Tibial artery (tissue), 4 donors: ENCODE results near the gene NHSL2.
"Not testable (repeated sequence)": the region's sequence is repeated elsewhere in the genome, so short reads cannot be mapped to it uniquely, and the experiment has no call there.

ENCODE experiments used
- DNase-seq, 2 donors: peaks; one replicate each; pipeline ENCODE4 v3.0.0-alpha.2; 2019
- H3K27ac ChIP-seq, 2 donors: fragments of 200-600 bp; sonication (generic) in 1 of 2; 1 replicate in 1 of 2; 2 replicates in 1 of 2; pipeline ENCODE4 v1.5.1; 2018 to 2019; ENCODE audit warnings: mild to moderate bottlenecking in 1 of 2
- H3K27me3 ChIP-seq, 2 donors: fragments of 200-600 bp; sonication (generic) in 1 of 2; one replicate each; pipeline versions ENCODE4 v1.5.1 to v1.6.0; 2016 to 2019
- H3K36me3 ChIP-seq, 3 donors: fragments of 200-600 bp; sonication (generic) in 2 of 3; one replicate each; pipeline ENCODE4 v1.5.1; 2016 to 2019; ENCODE audit warnings: mild to moderate bottlenecking in 2 of 3
- H3K4me1 ChIP-seq, 4 donors: fragments of 200-600 bp; sonication (generic) in 2 of 4; 1 replicate in 3 of 4; 2 replicates in 1 of 4; pipeline ENCODE4 v1.5.1; 2016 to 2019
- H3K4me3 ChIP-seq, 2 donors: fragments of 200-600 bp; sonication (generic) in 1 of 2; 1 replicate in 1 of 2; 2 replicates in 1 of 2; pipeline ENCODE4 v1.5.1; 2018 to 2019; ENCODE audit warnings: mild to moderate bottlenecking in 2 of 2
- H3K9me3 ChIP-seq, 3 donors: fragments of 200-600 bp; sonication (generic) in 1 of 3; one replicate each; pipeline ENCODE4 v1.5.1; 2016 to 2019
- intact Hi-C: fragments of 100-400 bp; cut with DNase I; formaldehyde crosslinking; loops from one replicate; pipeline ENCODE4 v1.15.0; 2023; ENCODE audit warnings: low total_unique reads
- TF ChIP-seq, protein P1 (sequence below), 2 experiments: fragments of 200-600 bp in 1 of 2; fragments of 450-650 bp in 1 of 2; IDR thresholded peaks; one replicate each; pipeline ENCODE4 v1.5.1; 2017 to 2019; ENCODE audit warnings: antibody characterized with exemption in 2 of 2, mild to moderate bottlenecking in 1 of 2, moderate library complexity in 1 of 2

NHSL2 gene

DNA sequence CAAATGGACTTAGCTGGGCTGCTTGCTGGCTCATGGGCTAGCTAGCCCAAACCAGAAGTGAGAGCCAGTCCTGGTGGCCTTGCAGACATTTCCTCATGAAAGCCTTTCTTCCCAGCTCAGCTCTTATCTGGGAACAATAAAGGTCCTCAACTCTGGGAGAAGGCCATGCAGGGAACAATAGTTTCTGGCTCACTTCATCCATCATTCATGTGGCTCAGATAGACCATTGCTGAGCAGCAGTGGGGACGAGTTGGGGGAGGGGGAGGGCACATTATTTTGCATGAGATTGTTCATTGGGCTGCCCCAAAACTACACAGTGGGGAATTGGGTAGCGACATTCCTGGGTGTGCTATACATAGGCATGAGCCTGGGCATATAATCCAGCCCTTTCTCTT is 47.6 kb downstream of the NHSL2 start:
- intact Hi-C loops: no loop called here
- Histone ChIP-seq H3K9me3 (no peaks in the 10 kb centered on the region), H3K27ac (no peak overlapping the region), H3K36me3 (no peaks in the 10 kb centered on the region), H3K27me3 (no peaks in the 10 kb centered on the region), H3K4me3 (no peak overlapping the region), H3K4me1 (peaks cover 0 to 7% (median 0%) of the 10 kb centered on the region in 4 donors)
- TF ChIP-seq, protein P1, sequence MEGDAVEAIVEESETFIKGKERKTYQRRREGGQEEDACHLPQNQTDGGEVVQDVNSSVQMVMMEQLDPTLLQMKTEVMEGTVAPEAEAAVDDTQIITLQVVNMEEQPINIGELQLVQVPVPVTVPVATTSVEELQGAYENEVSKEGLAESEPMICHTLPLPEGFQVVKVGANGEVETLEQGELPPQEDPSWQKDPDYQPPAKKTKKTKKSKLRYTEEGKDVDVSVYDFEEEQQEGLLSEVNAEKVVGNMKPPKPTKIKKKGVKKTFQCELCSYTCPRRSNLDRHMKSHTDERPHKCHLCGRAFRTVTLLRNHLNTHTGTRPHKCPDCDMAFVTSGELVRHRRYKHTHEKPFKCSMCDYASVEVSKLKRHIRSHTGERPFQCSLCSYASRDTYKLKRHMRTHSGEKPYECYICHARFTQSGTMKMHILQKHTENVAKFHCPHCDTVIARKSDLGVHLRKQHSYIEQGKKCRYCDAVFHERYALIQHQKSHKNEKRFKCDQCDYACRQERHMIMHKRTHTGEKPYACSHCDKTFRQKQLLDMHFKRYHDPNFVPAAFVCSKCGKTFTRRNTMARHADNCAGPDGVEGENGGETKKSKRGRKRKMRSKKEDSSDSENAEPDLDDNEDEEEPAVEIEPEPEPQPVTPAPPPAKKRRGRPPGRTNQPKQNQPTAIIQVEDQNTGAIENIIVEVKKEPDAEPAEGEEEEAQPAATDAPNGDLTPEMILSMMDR (IDR thresholded peaks at IDR 0.05): no peak
- DNase-seq: no peak

DNA sequence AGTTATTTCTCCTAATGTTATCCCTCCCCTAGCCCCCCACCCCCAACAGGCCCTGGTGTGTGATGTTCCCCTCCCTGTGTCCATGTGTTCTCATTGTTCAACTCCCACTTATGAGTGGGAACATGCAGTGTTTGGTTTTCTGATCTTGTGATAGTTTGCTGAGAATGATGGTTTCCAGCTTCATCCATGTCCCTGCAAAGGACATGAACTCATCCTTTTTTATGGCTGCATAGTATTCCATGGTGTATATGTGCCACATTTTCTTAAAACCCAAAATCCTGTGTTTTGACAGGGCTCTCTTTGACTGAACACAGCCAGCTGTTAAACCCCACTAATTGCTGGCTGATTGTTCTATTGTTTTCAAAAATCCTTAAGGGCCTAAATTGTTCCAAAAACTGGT is 53.5 kb downstream of the NHSL2 start:
- intact Hi-C loops, H3K4me1 ChIP-seq, DNase-seq, H3K27ac ChIP-seq, H3K9me3 ChIP-seq, H3K27me3 ChIP-seq, H3K4me3 ChIP-seq, H3K36me3 ChIP-seq: not testable (repeated sequence)

DNA sequence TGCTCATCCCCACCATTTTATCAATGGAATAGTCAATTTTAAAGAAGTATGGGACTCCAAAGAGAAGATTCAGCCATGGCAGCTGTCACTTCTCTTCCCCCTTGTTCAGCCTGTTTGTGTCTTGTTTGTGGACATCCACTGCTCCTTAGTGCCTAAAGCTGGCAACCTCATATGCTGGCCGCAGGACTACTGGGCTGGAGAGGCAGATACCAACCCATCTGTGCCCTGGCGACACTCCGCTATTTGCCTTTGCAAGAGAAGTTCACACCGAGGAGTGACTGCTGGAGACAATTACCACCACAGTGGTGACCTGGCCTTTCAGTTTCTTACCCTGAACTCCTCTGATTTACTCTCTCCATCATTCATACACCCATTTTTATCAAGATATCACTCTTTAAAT is 64.3 kb downstream of the NHSL2 start:
- H3K4me3 ChIP-seq: no peak overlapping the region
- peaks cover 0 to 3% (median 0%) of the 10 kb centered on the region in 3 donors for H3K9me3 ChIP-seq
- TF ChIP-seq, protein P1 (IDR thresholded peaks at IDR 0.05): no peak
- H3K27ac ChIP-seq: no peak overlapping the region
- no peaks in the 10 kb centered on the region for H3K36me3 ChIP-seq
- no peak for DNase-seq
- intact Hi-C loops: no loop called here
- H3K27me3 ChIP-seq: no peaks in the 10 kb centered on the region
- no peaks in the 10 kb centered on the region for H3K4me1 ChIP-seq

DNA sequence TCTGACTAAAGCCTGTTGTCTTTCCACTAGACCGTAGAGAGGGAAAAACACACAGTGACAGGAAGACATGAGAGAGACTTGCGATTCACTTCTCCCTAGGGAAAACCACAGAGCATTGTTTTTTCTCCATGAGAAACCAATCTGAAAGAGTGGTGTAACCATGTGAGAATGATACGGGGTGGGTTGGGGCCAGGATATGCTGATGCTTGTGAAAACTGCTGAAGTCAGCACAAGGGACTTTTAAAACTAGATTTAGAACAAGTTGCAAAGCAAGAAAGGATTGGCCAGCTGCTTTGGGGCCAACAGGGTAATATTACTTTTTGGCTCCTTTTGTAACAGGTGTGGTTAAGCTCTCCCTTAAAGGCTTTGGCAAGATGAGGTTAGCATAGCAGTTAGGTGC is 66.1 kb downstream of the NHSL2 start:
- Histone ChIP-seq H3K27me3 (no peaks in the 10 kb centered on the region), H3K36me3 (no peaks in the 10 kb centered on the region), H3K4me3 (no peak overlapping the region), H3K9me3 (no peaks in the 10 kb centered on the region), H3K4me1 (no peaks in the 10 kb centered on the region), H3K27ac (no peak overlapping the region)
- intact Hi-C loops: no loop called here
- TF ChIP-seq, protein P1 (IDR thresholded peaks at IDR 0.05): no peak
- DNase-seq: no peak

DNA sequence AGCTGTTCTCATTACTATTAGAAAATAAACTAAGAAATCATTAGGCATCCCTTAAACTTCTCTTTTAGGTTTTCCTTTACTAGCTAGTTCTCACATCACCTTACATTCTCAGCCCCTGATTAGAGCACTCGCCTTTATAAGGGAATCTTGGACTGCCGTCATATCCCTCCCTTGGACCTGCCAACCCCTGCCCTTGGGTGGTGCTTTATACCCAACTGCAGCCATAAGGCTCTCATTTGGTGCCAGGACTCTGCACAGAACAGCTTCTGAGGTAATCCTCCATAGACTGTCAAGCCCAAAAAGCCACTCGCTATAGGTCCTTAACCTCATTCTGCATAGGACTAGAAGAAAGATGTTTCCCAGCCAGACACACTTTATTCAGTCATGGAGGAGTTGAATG is 67.5 kb downstream of the NHSL2 start:
- Histone ChIP-seq H3K27ac (no peak overlapping the region), H3K36me3 (no peaks in the 10 kb centered on the region), H3K9me3 (no peaks in the 10 kb centered on the region), H3K4me1 (no peaks in the 10 kb centered on the region), H3K4me3 (no peak overlapping the region), H3K27me3 (no peaks in the 10 kb centered on the region)
- no peak for DNase-seq
- TF ChIP-seq, protein P1 (IDR thresholded peaks at IDR 0.05): no peak
- intact Hi-C loops: no loop called here

DNA sequence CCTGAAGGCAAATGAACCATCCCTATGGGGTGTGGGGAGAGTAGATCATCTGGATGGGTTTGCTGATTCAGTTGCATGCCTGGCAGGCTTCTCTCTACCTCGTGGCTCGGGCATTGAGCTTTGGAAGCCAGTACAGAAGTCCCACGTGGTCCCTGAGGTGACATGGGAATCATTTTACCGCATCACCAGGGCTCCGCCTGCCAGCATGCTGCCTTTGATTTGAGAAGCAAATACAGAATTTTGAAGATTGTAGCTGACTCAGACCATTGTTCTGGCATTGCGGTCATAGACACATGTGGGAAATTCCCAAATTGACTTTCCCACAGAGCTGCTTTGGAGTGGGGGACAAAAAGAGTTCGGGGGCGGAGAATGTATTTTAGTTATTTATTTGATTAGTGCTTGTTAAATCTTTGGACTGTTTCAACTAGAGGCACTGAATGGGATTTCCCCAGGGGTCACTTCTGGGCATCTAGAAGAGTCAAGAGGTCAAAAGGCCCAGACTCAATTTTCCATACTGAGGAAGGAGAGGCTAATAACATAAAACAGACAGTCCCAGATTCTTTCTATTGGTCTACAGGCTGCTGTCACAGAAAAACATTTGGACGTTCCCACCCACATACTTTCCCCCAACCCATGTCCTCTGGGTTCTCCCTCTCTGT is 79.3 kb downstream of the NHSL2 start:
- H3K4me1 ChIP-seq: no peaks in the 10 kb centered on the region
- DNase-seq: peak; percentile 34 to 64
- no peaks in the 10 kb centered on the region for H3K9me3 ChIP-seq
- no peaks in the 10 kb centered on the region for H3K27me3 ChIP-seq
- intact Hi-C loops: no loop called here
- TF ChIP-seq, protein P1 (IDR thresholded peaks at IDR 0.05): no peak
- H3K36me3 ChIP-seq: no peaks in the 10 kb centered on the region
- H3K4me3 ChIP-seq: no peak overlapping the region
- no peak overlapping the region for H3K27ac ChIP-seq
